Endometrium (tissue), 2 donors: ENCODE measurements around the gene ZIC1.

Experiments used
- FAIRE-seq: peaks from 2 replicates; lab custom pipeline; 2012; peaks lifted over from hg19 to GRCh38; lab: Jason Lieb, UNC
- donor health status: control.
- donor health status: control.

ZIC1 gene

DNA sequence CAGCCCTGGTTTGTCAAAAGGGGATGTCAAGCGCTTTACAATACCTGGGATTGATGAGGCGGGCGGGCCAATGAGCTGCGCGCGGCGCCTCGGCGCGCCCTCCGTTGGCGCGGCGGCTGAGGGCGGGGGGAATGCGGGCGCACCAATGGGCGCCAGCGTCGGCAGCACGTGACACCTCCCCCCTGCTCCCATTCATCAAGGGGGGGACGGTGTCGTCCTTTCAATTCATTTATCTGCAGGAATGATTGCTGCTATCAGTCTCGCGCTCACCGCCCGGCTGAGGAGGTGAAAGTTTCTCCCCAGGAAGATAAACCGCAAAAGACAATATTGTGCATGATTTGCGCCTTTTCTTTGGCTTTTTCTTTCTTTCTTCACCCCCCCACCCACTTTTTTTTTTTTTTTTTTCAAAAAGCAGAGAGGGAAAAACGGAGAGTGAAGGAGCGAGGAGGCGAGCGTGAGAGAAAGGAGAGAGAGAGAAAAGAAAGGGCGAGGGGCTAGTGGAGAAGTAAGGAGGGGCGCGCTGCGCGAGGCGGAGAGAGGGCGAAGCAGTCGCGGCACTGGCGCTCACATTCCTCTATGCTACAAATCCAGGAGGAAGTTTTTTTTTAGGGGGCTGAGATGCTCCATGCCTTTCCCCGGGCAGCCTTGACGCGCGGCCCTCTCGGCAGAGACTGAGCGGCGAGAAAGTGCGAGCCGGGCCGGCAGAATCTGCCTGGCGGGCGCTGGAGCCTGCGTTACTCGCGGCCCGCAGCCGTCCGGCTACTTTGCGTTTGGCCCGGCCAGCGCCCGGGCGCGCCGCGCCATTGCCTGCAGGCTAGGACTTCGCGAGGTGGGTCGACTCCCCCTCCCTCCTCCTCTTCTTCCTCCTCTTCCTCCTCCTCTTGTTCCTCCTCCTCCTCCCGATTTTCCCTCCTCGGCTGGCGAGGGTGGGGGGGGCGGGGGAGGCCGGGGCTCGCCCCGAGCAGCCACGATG lies at the start of gene ZIC1:
ZIC1 (plus strand) TSS at position 223 of the 973 bp plus-strand sequence; CDS start at position 971, 748 bp downstream.
- FAIRE-seq: no peak

DNA sequence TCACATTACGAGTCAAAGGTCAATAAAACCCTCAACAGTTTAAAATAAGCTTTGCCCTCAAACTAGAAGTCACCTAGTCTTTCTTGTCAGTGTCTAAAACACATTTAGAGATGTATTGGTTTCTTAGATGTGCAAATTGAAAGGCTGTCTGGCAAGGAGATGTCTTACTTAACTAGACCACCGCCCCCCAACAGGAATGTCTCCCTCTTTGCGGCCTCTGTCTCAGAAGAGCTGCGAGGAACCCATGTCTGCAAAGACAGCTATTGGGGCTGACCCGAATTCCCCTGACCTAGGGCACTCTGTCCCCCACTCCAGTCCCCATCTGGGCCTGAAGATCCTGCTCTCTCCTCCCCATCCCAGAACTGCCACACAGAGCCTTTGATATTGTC lies 49.1 kb upstream of the ZIC1 start:
- no peak for FAIRE-seq

DNA sequence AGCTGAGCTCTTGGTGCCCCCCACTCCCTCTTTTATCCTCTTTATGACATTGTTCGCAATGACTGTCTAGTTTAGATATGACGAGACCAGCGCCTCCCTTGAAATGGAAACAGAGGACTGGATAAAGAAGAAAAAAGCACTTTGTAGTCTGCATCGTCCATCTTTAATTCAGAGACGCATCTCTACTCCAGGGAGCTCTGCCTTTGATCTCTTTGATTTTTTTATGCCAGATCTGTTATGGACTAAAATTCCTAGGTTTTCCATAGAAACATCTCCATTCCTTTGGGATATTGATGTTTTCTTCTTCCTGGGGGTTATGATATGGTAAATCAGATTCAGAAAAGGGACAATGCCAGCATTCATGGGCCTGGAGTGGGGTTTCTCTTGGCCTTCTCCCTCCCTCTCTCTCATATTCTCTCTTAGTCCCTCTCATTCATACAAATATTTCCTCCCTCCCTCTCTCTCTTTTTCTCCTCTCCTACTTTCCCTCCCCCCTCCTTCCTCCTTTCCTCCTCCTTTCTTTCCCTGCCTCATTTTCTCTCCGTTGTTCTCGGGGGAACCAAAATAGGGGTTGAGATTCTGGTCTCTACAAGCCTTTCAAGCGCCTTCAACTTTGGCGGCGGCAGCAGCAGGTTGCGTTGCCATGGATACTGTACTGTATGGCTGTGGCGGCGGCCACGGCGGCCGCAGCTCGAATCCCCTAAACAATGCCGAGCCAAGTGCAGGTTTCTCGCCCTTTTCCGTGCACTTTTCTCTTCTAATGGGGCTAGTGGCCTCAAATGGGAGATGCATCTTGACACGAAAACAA lies 48.3 kb upstream of the ZIC1 start:
- FAIRE-seq: no peak

DNA sequence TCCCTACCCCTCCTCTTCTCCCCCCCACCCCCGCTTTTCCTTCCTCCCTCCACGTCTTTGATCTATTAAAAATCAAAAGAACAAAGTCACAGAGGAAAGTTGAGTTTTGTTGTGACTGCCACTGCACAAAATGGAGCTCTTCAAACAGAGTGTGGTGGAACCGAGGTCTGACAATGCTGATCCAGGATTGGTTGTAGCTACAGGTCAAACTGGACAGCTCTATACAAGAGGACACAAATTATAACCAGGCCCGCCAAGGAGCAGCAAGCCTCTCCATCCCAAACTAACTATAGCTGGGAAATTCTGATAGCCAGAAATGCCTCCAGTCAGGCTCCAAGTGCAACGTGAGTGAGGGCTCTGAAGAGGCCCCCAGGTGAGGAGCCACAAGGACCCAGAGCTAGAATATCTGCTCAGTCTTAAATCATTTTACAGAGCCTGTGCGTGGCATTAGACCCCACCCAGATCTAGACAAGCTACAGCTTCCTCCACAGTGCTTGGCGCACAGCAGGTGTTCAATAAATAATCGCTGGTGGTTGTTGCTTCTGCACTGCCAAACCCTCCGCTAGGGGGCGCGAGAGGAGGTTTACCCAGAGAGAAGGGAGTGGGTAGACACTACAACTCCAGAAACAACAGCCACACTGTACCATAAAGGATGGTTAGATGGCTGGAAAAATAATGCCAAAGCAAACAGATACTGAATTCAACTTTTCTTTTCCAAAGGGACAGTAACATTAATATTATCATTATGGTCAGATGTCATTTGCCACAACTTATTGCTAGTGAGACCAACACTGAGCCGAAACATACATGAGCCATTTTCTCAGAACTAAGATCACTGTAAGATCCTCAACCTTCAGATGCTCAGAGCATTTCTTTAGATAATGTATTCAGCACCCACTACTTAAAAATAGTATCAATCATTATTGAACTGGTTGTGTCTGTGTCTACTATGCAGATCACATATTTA lies 47.4 kb upstream of the ZIC1 start:
- no peak for FAIRE-seq

DNA sequence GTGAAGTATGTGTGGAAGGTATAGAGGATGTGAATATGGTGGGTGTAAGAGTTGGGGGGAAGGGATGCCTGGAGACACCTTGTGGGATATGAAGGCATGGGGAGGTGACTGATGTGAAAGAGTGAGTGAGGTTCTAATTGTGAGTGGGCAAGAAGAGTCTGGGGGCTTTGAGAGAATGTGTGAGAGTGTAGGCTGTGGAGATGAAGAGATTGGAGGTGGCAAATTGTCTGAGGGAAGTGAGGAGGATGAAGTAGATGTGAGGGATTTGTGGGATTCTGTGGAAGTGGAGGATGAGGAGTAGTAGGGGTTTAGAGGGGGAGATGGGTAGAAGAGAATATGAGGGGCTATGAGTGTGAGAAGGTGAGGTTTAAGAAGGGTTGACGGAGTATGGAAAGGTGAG lies 44.4 kb upstream of the ZIC1 start:
- no peak for FAIRE-seq

DNA sequence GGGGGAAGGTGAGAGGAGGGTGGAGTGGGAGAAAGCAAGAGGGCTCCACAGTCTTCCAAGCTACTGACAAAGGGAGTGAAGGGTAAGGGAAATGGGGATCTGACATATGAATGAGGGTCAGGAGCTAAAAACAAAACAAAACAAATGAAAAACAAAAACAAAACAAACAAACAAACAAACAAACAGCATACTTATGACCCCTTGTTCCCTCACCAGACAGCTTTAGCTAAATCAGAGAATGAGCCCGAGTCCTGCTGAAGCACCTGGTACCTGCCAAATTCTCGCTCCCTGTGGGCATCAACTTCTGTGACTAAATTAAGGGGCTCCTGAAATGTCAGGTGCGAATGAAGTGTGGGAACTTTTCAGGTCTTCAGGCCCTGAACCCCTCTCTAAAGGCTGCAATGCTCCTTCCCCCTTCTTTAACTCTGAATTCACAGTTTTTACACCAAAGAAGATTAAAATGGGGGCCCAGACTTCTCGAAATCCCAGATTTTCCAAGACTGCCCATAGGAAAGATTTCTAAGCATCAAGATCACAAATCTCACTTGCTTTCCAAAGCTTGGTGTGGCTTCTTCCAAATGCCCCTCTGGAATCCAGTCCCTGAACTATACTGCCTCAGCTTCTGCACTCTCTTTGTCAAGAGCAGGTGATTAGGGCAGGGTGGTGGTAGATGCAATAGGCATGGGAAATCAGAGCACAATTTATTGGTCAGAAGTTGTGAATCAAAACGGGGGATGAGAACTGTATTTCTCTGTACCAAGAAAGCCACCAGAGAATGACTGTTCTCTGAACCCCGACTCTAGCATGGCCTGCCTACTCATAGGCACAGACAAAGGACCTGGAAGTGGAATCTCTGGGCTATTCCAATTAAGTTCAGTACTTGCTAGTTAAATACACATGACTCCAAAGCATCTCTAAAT lies 43.7 kb upstream of the ZIC1 start:
- FAIRE-seq: no peak

DNA sequence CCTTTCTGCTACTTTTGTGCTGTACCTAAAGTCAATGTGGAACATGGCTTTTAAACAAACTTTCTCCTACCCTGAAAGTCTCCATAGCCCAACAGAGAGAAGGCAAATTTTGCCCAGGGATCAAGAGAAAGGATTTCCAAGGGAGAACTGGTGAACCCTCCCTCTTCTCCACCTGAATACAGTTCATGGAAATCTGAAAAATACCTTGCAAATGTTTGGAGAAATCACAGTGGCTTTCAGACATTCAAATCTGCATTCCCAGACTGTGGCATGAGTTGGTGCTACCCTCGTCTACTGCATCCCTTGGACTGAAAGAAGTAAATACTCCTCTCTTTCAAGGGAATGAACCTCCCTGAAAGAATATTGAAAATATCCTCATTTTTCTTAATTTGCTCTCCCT lies 41.5 kb upstream of the ZIC1 start:
- no peak for FAIRE-seq

DNA sequence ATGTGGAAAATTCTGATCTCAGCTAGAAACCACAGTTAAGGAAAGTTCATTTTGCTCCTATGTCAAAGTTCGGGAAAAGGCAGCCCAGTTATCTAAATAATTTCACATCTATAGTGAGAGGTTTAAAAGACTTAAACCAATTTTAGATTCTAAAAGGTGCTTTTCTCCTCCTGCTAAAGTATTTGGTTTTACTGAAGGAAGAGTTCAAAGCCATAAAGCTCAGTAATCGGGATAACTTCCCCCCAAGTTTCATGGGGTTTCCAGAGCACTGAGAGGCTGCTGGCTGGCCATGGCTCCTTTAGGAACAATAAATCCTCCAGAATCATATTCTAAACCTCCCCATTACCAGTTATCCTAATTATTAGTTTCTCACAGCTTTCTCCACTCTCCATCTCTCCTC lies 41.0 kb upstream of the ZIC1 start:
- FAIRE-seq: no peak

DNA sequence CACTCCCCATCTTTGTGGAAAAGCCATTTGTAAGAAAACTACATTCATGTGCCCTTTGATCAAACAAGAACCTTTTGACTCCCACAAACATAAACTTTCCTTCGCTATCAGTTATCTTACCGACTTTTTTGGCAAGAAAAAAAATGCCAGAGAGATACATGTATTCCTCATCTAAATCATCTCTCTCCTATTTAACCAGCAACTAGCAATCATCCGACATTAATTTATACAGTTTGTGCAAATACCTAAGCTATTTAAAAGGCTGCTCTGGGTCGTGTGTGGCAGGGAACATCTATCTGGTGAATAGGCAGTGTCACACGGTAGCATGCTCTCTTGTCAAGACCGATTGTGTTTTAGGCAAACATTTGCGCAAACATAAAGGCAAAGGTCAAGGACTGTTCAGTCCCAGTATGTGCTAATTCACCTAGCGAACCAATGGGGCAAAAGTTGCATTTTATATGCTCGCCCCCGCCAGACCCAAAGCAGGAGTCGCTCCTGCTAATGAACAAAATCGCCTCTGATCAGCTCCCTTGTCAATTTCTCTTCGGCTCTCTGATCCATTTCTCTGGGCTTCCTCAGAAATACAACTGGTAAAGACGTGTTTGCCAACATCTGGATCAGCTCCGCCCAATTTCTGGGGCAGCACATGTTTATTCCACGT lies 40.5 kb upstream of the ZIC1 start:
- no peak for FAIRE-seq

DNA sequence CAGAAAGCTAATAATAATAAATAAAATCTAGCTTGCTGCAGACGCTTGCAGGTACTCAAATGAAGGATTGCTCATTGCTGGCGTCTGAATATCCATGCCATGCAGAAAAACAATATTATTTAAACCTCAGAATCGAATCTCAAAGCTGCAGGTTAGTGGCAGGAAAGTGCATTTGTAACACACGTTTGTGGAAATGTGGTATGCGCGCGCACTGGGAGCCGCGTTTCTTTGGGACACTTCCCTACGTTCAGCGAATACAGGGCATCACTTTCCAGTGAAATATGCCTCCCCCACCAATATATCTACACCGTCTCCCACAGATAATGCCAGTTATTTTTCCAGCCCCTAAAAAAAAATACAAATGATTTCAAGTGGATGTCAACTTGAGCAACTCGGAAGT lies 39.9 kb upstream of the ZIC1 start:
- no peak for FAIRE-seq

DNA sequence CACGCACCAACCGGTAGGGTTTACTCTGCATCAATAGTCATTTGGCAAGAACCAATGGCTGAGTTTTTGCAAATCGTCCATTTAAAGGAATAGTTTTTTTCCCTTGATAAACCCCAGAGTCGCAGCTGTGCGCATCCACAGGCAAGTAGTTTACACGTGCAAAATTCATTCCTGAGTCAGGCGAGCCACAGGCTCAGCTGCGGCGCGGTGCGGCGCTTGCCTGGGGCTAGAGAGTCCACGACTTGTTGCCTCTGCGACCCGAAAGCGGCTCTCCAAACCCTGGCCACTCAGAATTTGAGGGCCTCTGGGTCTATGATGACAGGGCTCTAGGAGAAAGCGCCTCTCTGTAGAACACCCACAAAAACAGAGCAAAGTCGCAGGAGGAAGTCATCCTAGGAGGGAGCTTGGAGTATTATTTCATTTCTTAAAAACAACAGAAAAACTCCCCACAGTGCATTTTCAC lies 39.5 kb upstream of the ZIC1 start:
- no peak for FAIRE-seq

DNA sequence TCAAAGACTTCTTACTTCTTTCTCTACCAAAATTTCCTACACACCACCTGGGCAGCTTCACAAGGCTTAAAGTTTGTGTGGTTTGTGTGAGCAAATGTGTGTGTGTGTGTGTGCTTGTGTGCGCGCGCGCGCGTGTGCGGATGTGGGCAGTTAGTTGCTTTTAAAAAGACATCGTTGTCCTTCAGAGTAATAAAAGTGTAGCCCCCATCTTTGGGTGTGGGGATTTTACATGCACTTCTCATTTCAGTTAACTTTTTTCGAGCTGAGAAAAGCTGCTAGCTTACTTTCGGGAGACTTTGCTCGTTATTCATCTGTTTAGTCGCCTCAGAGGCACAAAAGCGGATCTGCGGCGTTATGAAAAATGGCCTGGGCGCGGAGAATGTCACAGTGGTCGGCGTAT lies 38.8 kb upstream of the ZIC1 start:
- no peak for FAIRE-seq

DNA sequence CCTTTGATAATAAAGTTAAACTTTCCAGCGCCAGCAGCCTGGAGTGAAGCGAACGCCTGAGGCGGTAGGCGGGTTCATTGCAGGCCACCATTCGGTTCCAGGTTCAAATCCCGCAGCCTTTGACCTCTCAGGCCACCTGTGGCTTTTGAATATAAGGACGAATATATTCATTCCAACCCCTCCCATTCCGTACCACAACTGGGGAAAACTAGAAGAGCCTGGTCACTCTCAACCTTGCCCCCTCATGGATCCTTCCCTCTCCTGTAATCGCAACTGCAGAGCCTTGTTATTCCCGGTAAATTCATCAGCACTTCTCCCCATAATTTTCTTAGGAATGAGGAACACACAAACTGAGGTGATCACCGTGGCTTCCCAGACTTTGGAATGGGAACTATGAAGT lies 38.0 kb upstream of the ZIC1 start:
- no peak for FAIRE-seq

DNA sequence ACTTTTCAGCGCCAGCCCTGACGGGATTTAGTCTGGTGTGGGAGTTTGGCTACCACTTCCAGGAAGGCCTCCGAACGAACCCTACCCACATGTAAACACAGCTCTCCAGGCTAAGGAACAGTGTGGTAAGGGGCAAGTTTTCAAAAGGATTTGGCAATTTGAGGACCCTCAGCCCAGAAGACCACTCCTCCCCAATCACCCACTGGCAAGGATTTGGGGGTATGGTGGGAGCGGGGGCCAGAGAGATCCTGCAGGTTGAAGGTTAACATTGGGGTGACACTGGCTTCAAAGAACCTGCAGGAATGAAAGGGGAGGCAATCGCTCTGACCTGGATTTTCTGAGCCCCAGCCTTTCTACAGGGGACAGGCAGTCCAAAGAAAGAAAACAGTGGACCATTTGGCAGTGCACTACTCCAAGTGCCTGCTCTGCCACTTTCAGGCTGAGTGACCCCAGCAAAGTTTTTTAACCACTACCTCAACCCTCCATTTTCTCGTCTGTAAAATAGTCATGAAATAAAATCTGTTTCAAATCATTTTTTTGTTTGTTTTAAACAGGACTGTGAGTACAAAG lies 37.3 kb upstream of the ZIC1 start:
- no peak for FAIRE-seq

DNA sequence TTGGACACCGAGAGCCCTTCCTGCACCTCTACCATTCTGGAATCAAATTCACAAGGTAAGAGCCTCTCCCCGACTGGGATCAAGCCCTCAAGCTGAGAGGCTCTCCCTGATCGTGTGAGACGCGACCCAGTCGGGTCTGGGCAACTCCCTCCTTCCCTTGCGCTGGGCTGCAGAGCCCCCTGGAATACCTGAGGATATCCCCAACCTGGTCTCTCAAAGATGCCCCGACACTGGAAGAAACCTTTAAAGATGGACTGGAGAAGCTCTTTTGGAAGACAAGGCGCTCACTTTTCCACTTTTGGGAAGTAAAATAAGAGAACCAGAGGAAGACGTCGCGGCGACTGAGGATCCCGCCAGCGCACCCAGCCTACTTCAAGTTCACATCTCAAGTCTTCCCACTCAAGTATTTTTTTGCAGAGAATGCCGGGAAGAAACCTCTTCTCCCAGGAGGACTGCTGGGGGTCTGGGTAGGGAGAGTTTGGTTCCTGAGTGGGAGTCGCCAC lies 36.6 kb upstream of the ZIC1 start:
- no peak for FAIRE-seq

DNA sequence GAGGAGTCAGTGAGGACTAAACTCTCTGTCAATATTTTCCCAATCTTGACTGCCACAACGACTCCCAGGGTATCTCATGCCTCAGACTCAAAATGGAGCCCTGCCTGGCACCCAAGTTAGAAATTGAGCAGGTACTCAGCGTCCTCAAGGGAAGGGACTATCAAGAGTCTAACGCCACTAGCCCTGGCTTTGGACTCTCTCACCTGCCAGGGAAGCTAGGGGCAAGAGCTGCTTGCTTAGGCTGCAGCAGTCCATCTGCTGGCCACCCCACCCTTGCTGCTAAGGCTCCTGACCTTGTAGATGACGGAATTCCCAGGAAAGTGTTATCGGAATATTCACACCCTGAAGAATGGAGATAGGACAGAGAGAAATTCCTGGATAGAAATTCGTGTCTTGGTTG lies 35.9 kb upstream of the ZIC1 start:
- no peak for FAIRE-seq

DNA sequence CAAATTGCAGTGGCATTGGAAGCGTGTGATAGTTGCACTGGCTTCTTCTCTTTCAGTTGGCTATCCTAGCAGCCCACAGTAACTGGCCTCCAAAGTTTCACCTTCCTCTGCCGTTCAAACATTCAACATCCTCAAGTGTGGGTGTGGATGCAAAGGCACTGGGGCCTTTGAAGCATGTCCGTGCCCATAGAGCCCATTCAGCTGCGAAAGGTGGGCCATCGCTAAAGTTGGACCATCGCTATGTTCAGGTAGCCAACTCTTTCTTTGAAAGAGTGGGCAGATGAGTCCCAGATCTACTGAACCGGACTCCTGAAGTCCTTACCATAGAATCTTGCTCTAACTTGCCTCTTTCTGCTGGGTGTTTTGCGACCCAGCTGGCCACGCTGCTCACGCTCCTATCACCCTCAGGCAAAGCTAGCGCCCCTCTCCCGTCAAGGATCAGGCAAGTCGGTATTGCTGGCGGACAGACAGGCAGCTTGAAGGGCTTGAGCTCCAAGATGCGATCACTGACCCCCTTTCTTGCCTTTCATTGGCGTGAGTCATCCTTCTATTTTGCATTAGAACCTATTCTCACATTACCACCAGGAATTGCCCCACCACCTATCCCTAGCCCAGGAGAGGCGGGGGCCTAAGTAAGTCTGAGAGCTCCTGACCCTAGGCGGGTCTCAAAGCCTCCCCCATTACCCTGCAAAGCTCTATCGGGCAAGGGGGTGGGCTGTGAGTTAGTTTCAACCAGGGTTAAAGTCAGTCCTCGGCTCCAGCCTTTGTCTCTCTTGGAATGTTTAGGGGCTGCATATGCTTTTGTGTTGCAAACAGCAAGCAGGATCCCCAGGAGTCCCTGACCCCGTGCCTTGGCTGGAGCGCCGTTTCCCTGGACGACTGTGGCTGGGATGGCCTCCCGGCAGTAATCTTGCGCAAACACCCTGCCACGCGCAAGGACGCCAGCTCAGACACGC lies 31.5 kb upstream of the ZIC1 start:
- FAIRE-seq: no peak

DNA sequence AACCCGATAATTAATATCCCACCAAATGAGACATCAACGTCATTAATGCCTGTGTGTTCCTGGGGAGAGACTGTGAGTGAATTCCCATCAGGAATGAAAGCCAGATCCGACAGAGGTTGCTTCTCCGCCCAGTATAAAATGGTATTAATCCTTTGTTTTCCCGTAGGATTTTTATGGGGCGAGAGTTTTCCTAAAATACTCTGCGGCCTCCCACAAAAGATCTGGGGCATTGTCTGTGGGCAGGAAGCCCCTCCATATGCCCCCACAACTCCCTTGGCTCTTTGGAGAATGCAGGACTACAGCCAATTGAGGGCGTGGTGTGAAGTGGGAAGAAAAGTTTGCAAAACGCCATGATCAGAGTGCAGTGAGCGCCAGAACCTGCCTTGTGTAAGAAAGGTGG lies 29.5 kb upstream of the ZIC1 start:
- no peak for FAIRE-seq
